ENCODE data around the gene SLC27A1.

- no peak for TF ChIP-seq CTCF (IDR thresholded peaks at IDR 0.05; ENCODE audit: low read length)
- no peak for TF ChIP-seq EZH2phosphoT487 (IDR thresholded peaks at IDR 0.05; ENCODE audit: low read length)
Observed at GRCh38 chr19:17423429-17424208, 46.7 kb upstream of the SLC27A1 start.

All from MM.1S (cell line).